GM19455 (cell line): Measurements from ENCODE around the gene FOXD4.
"Not testable (repeated sequence)": the region's sequence is repeated elsewhere in the genome, so short reads cannot be mapped to it uniquely, and the experiment has no call there.

Experiments
- ATAC-seq: cut with Tn5 transposase; IDR thresholded peaks from one replicate; pipeline ENCODE4 v1.9.1; 2021; ENCODE audit not compliant: unreplicated experiment

Gene FOXD4

GRCh38 chr9:94323-94722 is 23.9 kb downstream of the FOXD4 start:
- ATAC-seq: not testable (repeated sequence)

GRCh38 chr9:93909-94308 is 24.3 kb downstream of the FOXD4 start:
- ATAC-seq: not testable (repeated sequence)

GRCh38 chr9:90851-91250 is 27.4 kb downstream of the FOXD4 start:
- not testable (repeated sequence) for ATAC-seq

- not testable (repeated sequence) for ATAC-seq
Observed at GRCh38 chr9:88396-89037, 29.7 kb downstream of the FOXD4 start.

- ATAC-seq: not testable (repeated sequence)
Observed at GRCh38 chr9:87860-88259, 30.4 kb downstream of the FOXD4 start.

- ATAC-seq: not testable (repeated sequence)
Observed at GRCh38 chr9:87105-87504, 31.1 kb downstream of the FOXD4 start.

- not testable (repeated sequence) for ATAC-seq
Observed at GRCh38 chr9:86697-87096, 31.5 kb downstream of the FOXD4 start.

- ATAC-seq: not testable (repeated sequence)
Observed at GRCh38 chr9:82932-83689, 35.1 kb downstream of the FOXD4 start.

GRCh38 chr9:78333-78732 is 39.9 kb downstream of the FOXD4 start:
- ATAC-seq: not testable (repeated sequence)

GRCh38 chr9:76389-76788 is 41.8 kb downstream of the FOXD4 start:
- not testable (repeated sequence) for ATAC-seq

- not testable (repeated sequence) for ATAC-seq
Observed at GRCh38 chr9:73900-74525, 44.2 kb downstream of the FOXD4 start.

- ATAC-seq: not testable (repeated sequence)
Observed at GRCh38 chr9:73076-73899, 44.9 kb downstream of the FOXD4 start.
